ENCODE measurements around the gene OGFRL1. TPM values are rescaled to one million over a fixed set of nuclear protein-coding genes. Genes with fewer than 3 reads are reported as not detected.

The OGFRL1 gene
- total RNA-seq, 1 experiment from 2014 or later: 0.07 TPM

GRCh38 chr6:71324194-71324785 lies 35.7 kb downstream of the OGFRL1 start:
- in situ Hi-C loops (cut with HindIII; ENCODE audit: low sequenced_read_pairs): no loop called here
- no peak for DNase-seq (ENCODE audit: low spot score)

- in situ Hi-C loops (cut with HindIII; ENCODE audit: low sequenced_read_pairs): no loop called here
- DNase-seq (ENCODE audit: low spot score): no peak
Observed at GRCh38 chr6:71326611-71327010, 38.0 kb downstream of the OGFRL1 start.

- in situ Hi-C loops (cut with HindIII; ENCODE audit: low sequenced_read_pairs): no loop called here
- DNase-seq (ENCODE audit: low spot score): peak; percentile 89
Observed at GRCh38 chr6:71330501-71330900, 41.9 kb downstream of the OGFRL1 start.

GRCh38 chr6:71332012-71332411 lies 43.4 kb downstream of the OGFRL1 start:
- no peak for DNase-seq (ENCODE audit: low spot score)
- in situ Hi-C loops (cut with HindIII; ENCODE audit: low sequenced_read_pairs): no loop called here

GRCh38 chr6:71333050-71333449 lies 44.4 kb downstream of the OGFRL1 start:
- in situ Hi-C loops (cut with HindIII; ENCODE audit: low sequenced_read_pairs): no loop called here

GRCh38 chr6:71333697-71334096 lies 45.1 kb downstream of the OGFRL1 start:
- in situ Hi-C loops (cut with HindIII; ENCODE audit: low sequenced_read_pairs): no loop called here
- DNase-seq (ENCODE audit: low spot score): no peak

More at GRCh38 chr6:71333050-71333449, 44.4 kb downstream of the OGFRL1 start:
- no peak for DNase-seq (ENCODE audit: low spot score)

GRCh38 chr6:71334768-71335167 lies 46.2 kb downstream of the OGFRL1 start:
- in situ Hi-C loops (cut with HindIII; ENCODE audit: low sequenced_read_pairs): no loop called here
- no peak for DNase-seq (ENCODE audit: low spot score)

- no peak for DNase-seq (ENCODE audit: low spot score)
- in situ Hi-C loops (cut with HindIII; ENCODE audit: low sequenced_read_pairs): no loop called here
Observed at GRCh38 chr6:71335544-71335943, 46.9 kb downstream of the OGFRL1 start.

GRCh38 chr6:71336901-71337300 lies 48.3 kb downstream of the OGFRL1 start:
- in situ Hi-C loops (cut with HindIII; ENCODE audit: low sequenced_read_pairs): no loop called here
- no peak for DNase-seq (ENCODE audit: low spot score)

- in situ Hi-C loops (cut with HindIII; ENCODE audit: low sequenced_read_pairs): no loop called here
- no peak for DNase-seq (ENCODE audit: low spot score)
Observed at GRCh38 chr6:71338540-71339316, 50.1 kb downstream of the OGFRL1 start.

GRCh38 chr6:71342772-71343171 lies 54.2 kb downstream of the OGFRL1 start:
- in situ Hi-C loops (cut with HindIII; ENCODE audit: low sequenced_read_pairs): no loop called here
- no peak for DNase-seq (ENCODE audit: low spot score)

GRCh38 chr6:71345476-71346333 lies 57.1 kb downstream of the OGFRL1 start:
- in situ Hi-C loops (cut with HindIII; ENCODE audit: low sequenced_read_pairs): no loop called here

GRCh38 chr6:71346334-71346694 lies 57.7 kb downstream of the OGFRL1 start:
- in situ Hi-C loops (cut with HindIII; ENCODE audit: low sequenced_read_pairs): no loop called here
- no peak for DNase-seq (ENCODE audit: low spot score)

More at GRCh38 chr6:71345476-71346333, 57.1 kb downstream of the OGFRL1 start:
- no peak for DNase-seq (ENCODE audit: low spot score)

GRCh38 chr6:71347119-71347518 lies 58.5 kb downstream of the OGFRL1 start:
- DNase-seq (ENCODE audit: low spot score): no peak
- in situ Hi-C loops (cut with HindIII; ENCODE audit: low sequenced_read_pairs): no loop called here

GRCh38 chr6:71349395-71349794 lies 60.8 kb downstream of the OGFRL1 start:
- in situ Hi-C loops (cut with HindIII; ENCODE audit: low sequenced_read_pairs): no loop called here

GRCh38 chr6:71349976-71350615 lies 61.5 kb downstream of the OGFRL1 start:
- DNase-seq (ENCODE audit: low spot score): peak; percentile 32
- in situ Hi-C loops (cut with HindIII; ENCODE audit: low sequenced_read_pairs): no loop called here

More at GRCh38 chr6:71349395-71349794, 60.8 kb downstream of the OGFRL1 start:
- peak; percentile 65 for DNase-seq (ENCODE audit: low spot score)

GRCh38 chr6:71351190-71351589 lies 62.6 kb downstream of the OGFRL1 start:
- in situ Hi-C loops (cut with HindIII; ENCODE audit: low sequenced_read_pairs): no loop called here
- DNase-seq (ENCODE audit: low spot score): no peak
